ENCODE results near the gene NEGR1. TPM values are rescaled to one million over a fixed set of nuclear protein-coding genes. Genes with fewer than 3 reads are reported as not detected.

Gene NEGR1
- total RNA-seq, 1 donor: 20.7 TPM

- no peak for DNase-seq (ENCODE audit: low read depth)
- no peak overlapping the region for H3K4me3 ChIP-seq (ENCODE audit: low read depth, low read length)
- TF ChIP-seq CTCF (IDR thresholded peaks at IDR 0.05; ENCODE audit: insufficient read depth, low read length): no peak
Measured at GRCh38 chr1:71967670-71968069, 314.7 kb downstream of the NEGR1 start.

GRCh38 chr1:71964188-71964587, 318.2 kb downstream of the NEGR1 start:
- DNase-seq (ENCODE audit: low read depth): no peak
- TF ChIP-seq CTCF (IDR thresholded peaks at IDR 0.05; ENCODE audit: insufficient read depth, low read length): no peak
- H3K4me3 ChIP-seq (ENCODE audit: low read depth, low read length): no peak overlapping the region

- peak; percentile 20 for DNase-seq (ENCODE audit: low read depth)
- no peak for TF ChIP-seq CTCF (IDR thresholded peaks at IDR 0.05; ENCODE audit: insufficient read depth, low read length)
- H3K4me3 ChIP-seq (ENCODE audit: low read depth, low read length): no peak overlapping the region
Measured at GRCh38 chr1:71956613-71957285, 325.6 kb downstream of the NEGR1 start.

GRCh38 chr1:71950579-71950978, 331.8 kb downstream of the NEGR1 start:
- no peak for DNase-seq (ENCODE audit: low read depth)
- no peak overlapping the region for H3K4me3 ChIP-seq (ENCODE audit: low read depth, low read length)
- no peak for TF ChIP-seq CTCF (IDR thresholded peaks at IDR 0.05; ENCODE audit: insufficient read depth, low read length)

- no peak for TF ChIP-seq CTCF (IDR thresholded peaks at IDR 0.05; ENCODE audit: insufficient read depth, low read length)
- DNase-seq (ENCODE audit: low read depth): no peak
- H3K4me3 ChIP-seq (ENCODE audit: low read depth, low read length): no peak overlapping the region
Measured at GRCh38 chr1:71949681-71950080, 332.7 kb downstream of the NEGR1 start.

- DNase-seq (ENCODE audit: low read depth): no peak
- no peak for TF ChIP-seq CTCF (IDR thresholded peaks at IDR 0.05; ENCODE audit: insufficient read depth, low read length)
- H3K4me3 ChIP-seq (ENCODE audit: low read depth, low read length): no peak overlapping the region
Measured at GRCh38 chr1:71948561-71948960, 333.8 kb downstream of the NEGR1 start.

- no peak for TF ChIP-seq CTCF (IDR thresholded peaks at IDR 0.05; ENCODE audit: insufficient read depth, low read length)
Measured at GRCh38 chr1:71944006-71944405, 338.3 kb downstream of the NEGR1 start.

More at GRCh38 chr1:71944006-71944405, 338.3 kb downstream of the NEGR1 start:
- H3K4me3 ChIP-seq (ENCODE audit: low read depth, low read length): no peak overlapping the region
- no peak for DNase-seq (ENCODE audit: low read depth)

Data from fibroblast of the aortic adventitia (primary cell).